Hepatocyte (in vitro differentiated cells): ENCODE results near the gene EXOC7. TPM values are rescaled to one million over a fixed set of nuclear protein-coding genes. Genes with fewer than 3 reads are reported as not detected.
A peak's percentile ranks its signal among the peaks of the same experiment; 100 is the strongest.

Source experiments
- DNase-seq: peaks from one replicate; pipeline ENCODE4 v3.0.0-alpha.2; 2016; ENCODE audit warnings: low spot score
- H2AFZ ChIP-seq: fragments of 200-600 bp; sonication (generic); 2 replicates; pipeline ENCODE4 v1.6.0; 2016; ENCODE audit warnings: antibody characterized with exemption, mild to moderate bottlenecking
- H3K27ac ChIP-seq: fragments of 200-600 bp; sonication (generic); 2 replicates; pipeline ENCODE4 v1.5.1; 2016; ENCODE audit warnings: mild to moderate bottlenecking
- H3K27me3 ChIP-seq: fragments of 200-600 bp; sonication (generic); 2 replicates; pipeline ENCODE4 v1.6.1; 2016
- H3K36me3 ChIP-seq: fragments of 200-600 bp; sonication (generic); replicated peaks from 2 replicates; pipeline ENCODE4 v1.5.1; 2016; ENCODE audit warnings: low read depth; ENCODE audit not compliant: insufficient read depth
- H3K4me1 ChIP-seq: fragments of 200-600 bp; sonication (generic); 2 replicates; pipeline ENCODE4 v1.5.1; 2016; ENCODE audit warnings: mild to moderate bottlenecking, moderate library complexity; ENCODE audit not compliant: insufficient read depth
- H3K4me2 ChIP-seq: fragments of 200-600 bp; sonication (generic); 2 replicates; pipeline ENCODE4 v1.6.0; 2016
- H3K4me3 ChIP-seq: fragments of 200-600 bp; sonication (generic); 2 replicates; pipeline ENCODE4 v1.5.1; 2016; ENCODE audit warnings: mild to moderate bottlenecking
- H3K79me2 ChIP-seq: fragments of 200-600 bp; sonication (generic); 2 replicates; pipeline ENCODE4 v1.6.0; 2017; ENCODE audit warnings: mild to moderate bottlenecking
- H3K9me2 ChIP-seq: fragments of 200-600 bp; sonication (generic); replicated peaks from 2 replicates; pipeline ENCODE4 v1.6.0; 2017; ENCODE audit warnings: mild to moderate bottlenecking; ENCODE audit not compliant: insufficient read depth
- H3K9me3 ChIP-seq: fragments of 200-600 bp; sonication (generic); 2 replicates; pipeline ENCODE4 v1.5.1; 2016; ENCODE audit warnings: low read depth, mild to moderate bottlenecking
- H4K20me1 ChIP-seq: fragments of 200-600 bp; sonication (generic); 2 replicates; pipeline ENCODE4 v1.6.0; 2016; ENCODE audit warnings: mild to moderate bottlenecking; ENCODE audit not compliant: insufficient read depth, poor library complexity, severe bottlenecking
- CTCF ChIP-seq: fragments of 200-600 bp; sonication (generic); IDR thresholded peaks from 2 replicates; pipeline ENCODE4 v1.5.1; 2016; ENCODE audit warnings: antibody characterized with exemption, mild to moderate bottlenecking; ENCODE audit not compliant: poor library complexity
- EZH2 ChIP-seq: fragments of 200-600 bp; sonication (generic); IDR thresholded peaks from 2 replicates; pipeline ENCODE4 v1.6.1; 2016; ENCODE audit warnings: antibody characterized with exemption, mild to moderate bottlenecking, borderline replicate concordance
- EZH2phosphoT487 ChIP-seq: fragments of 200-600 bp; sonication (generic); IDR thresholded peaks from one replicate; pipeline ENCODE4 v1.6.1; 2018; ENCODE audit warnings: antibody characterized with exemption, mild to moderate bottlenecking, low read depth, moderate library complexity; ENCODE audit not compliant: unreplicated experiment, severe bottlenecking
- WGBS: methylation state at CpG from one replicate; pipeline ENCODE4 v1.1.6; 2016; ENCODE audit warnings: low lambda C conversion rate; ENCODE audit errors: missing lambda C conversion rate; 5-methylcytosine and 5-hydroxymethylcytosine counted together
- polyA plus RNA-seq: library from polyadenylated mRNA; unstranded; fragments of >200 nt; fragmentation: Nextera tagmentation; extraction: Ambion mirVana; gene quantifications from 2 replicates; pipeline ENCODE4 v1.2.1, GENCODE V29; 2016
- total RNA-seq: library from RNA; depleted of rRNA; stranded (reverse); fragments of >200 nt; gene quantifications from 2 replicates; pipeline ENCODE4 v1.2.3, GENCODE V29; 2014

The EXOC7 gene
- total and polyA plus RNA-seq, 2 experiments from 2014 or later = 92.9 to 95.6 TPM

DNA sequence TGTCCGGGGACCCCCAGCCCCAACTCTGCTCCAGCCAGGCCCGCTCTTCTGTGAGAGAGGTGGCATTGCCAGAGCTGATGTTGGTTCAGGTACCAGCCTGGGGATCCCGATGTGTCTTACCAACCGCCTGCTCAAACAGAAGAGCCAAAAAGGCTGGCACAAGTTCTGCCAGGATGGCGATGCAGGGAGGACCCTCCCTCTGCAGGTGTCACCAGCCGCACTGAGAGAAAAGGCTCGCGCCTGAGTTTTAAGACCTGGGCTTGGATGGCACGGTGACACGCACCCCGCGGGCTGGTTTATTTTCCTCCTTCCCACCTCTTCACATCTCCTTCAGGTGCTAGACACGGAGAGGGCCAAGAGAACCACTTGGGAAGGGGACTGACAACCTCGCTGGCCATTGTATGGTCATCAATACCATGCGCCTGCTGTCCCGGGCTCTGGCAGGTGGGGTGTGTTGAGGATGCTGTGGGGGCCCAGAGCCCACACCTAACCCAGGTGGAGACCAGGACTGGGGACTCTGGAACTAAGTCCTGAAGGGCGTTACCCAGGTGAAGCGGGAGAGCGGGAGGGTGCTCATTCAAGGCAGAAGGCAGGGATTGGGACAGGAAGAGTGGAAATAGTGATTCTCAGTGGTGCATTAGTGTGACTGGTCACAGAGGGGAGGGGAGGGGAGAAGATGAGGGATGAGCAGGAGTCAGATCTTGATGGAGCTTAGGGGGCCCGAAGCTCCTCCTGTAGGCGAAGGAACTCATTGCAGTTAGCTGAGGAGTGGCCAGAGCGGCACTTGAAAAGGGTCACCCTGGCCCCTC, 21.2 kb upstream of the EXOC7 start:
- no peaks in the 10 kb centered on the region for H3K9me3 ChIP-seq
- no peak overlapping the region for H3K27ac ChIP-seq
- no peaks in the 10 kb centered on the region for H3K79me2 ChIP-seq
- TF ChIP-seq EZH2 (no peak), CTCF (peak; percentile 12)
- peaks cover 3% of the 10 kb centered on the region for H3K4me1 ChIP-seq
- no peak overlapping the region for H3K4me2 ChIP-seq
- H3K4me3 ChIP-seq = no peak overlapping the region
- no peak overlapping the region for H2AFZ ChIP-seq
- no peaks in the 10 kb centered on the region for H3K9me2 ChIP-seq
- H3K36me3 ChIP-seq = no peaks in the 10 kb centered on the region
- H4K20me1 ChIP-seq = no peaks in the 10 kb centered on the region
- WGBS = 86% methylated on average over 22 of the region's 22 CpGs
- DNase-seq = peak; percentile 12
- H3K27me3 ChIP-seq = no peaks in the 10 kb centered on the region

- Histone ChIP-seq H3K9me2 (no peaks in the 10 kb centered on the region), H2AFZ (no peak overlapping the region), H3K4me3 (no peak overlapping the region), H3K4me2 (no peak overlapping the region), H3K9me3 (no peaks in the 10 kb centered on the region), H3K27ac (no peak overlapping the region), H4K20me1 (no peaks in the 10 kb centered on the region), H3K36me3 (no peaks in the 10 kb centered on the region), H3K79me2 (no peaks in the 10 kb centered on the region), H3K27me3 (no peaks in the 10 kb centered on the region), H3K4me1 (peaks cover 3% of the 10 kb centered on the region)
- TF ChIP-seq EZH2 (no peak), CTCF (no peak), EZH2phosphoT487 (no peak)
- DNase-seq = no peak
- WGBS = 73% methylated on average over 9 of the region's 9 CpGs
Measured at GRCh38 chr17:76123749-76124581, 20.4 kb upstream of the EXOC7 start.

DNA sequence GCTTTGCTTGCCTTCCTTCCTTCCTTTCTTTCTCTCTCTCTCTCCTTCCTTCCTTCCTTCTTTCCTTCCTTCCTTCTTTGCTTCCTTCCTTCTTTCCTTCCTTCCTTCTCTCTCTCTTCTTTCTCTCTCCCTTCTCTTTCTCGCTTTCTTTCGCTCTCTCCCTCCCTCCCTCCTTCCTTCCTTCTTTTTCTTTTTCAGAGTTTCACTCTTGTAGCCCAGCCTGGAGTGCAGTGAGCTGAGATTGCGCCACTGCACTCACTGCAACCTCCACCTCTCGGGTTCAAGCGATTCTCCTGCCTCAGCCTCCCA, 19.6 kb upstream of the EXOC7 start:
- H2AFZ ChIP-seq = no peak overlapping the region
- no peaks in the 10 kb centered on the region for H3K79me2 ChIP-seq
- H3K4me2 ChIP-seq = no peak overlapping the region
- no peak overlapping the region for H3K4me3 ChIP-seq
- no peaks in the 10 kb centered on the region for H3K27me3 ChIP-seq
- WGBS = 64% methylated on average over 5 of the region's 5 CpGs
- H3K9me3 ChIP-seq = no peaks in the 10 kb centered on the region
- no peak overlapping the region for H3K27ac ChIP-seq
- H3K36me3 ChIP-seq = no peaks in the 10 kb centered on the region
- TF ChIP-seq CTCF = no peak
- TF ChIP-seq EZH2phosphoT487 = no peak
- no peak for TF ChIP-seq EZH2
- peaks cover 3% of the 10 kb centered on the region for H3K4me1 ChIP-seq
- no peaks in the 10 kb centered on the region for H3K9me2 ChIP-seq
- H4K20me1 ChIP-seq = no peaks in the 10 kb centered on the region
- no peak for DNase-seq
